CD4-positive, alpha-beta memory T cell (primary cell): ENCODE measurements around the gene SRCAP. TPM values are rescaled to one million over a fixed set of nuclear protein-coding genes. Genes with fewer than 3 reads are reported as not detected.
"Not testable (repeated sequence)": the region's sequence is repeated elsewhere in the genome, so short reads cannot be mapped to it uniquely, and the experiment has no call there.

ENCODE experiments used
- CTCF ChIA-PET: fragments of 350-600 bp; sonication (Branson Sonifier 250); formaldehyde crosslinking; loops from one replicate; lab custom pipeline; 2021; ENCODE audit warnings: inconsistent platforms; ENCODE audit not compliant: partially characterized antibody; lab: Charles Lee
- POLR2A ChIA-PET: fragments of 350-600 bp; sonication (Branson Sonifier 250); formaldehyde crosslinking; loops from one replicate; lab custom pipeline; 2021; ENCODE audit not compliant: partially characterized antibody; lab: Charles Lee
- DNase-seq, 5 donors: peaks; one replicate each; pipeline versions ENCODE4 v3.0.0 to v3.0.0-alpha.2; 2020 to 2022; ENCODE audit warnings: mixed read lengths in 1 of 5
- H3K27ac ChIP-seq: one replicate; pipeline ENCODE4 v1.7.0; 2013; ENCODE audit warnings: low read depth, low read length
- H3K27me3 ChIP-seq: 2 replicates; pipeline ENCODE4 v1.7.0; 2013; ENCODE audit warnings: mild to moderate bottlenecking, low read length, moderate library complexity; ENCODE audit not compliant: insufficient read depth
- H3K36me3 ChIP-seq: 2 replicates; pipeline ENCODE4 v1.7.0; 2013; ENCODE audit warnings: mild to moderate bottlenecking, low read length, moderate library complexity; ENCODE audit not compliant: insufficient read depth
- H3K4me1 ChIP-seq: 2 replicates; pipeline ENCODE4 v1.7.0; 2013; ENCODE audit warnings: mild to moderate bottlenecking, low read length, moderate library complexity; ENCODE audit not compliant: insufficient read depth
- H3K4me3 ChIP-seq, 2 donors: one replicate each; pipeline ENCODE4 v1.7.0; 2013; ENCODE audit warnings: low read length in 2 of 2, mild to moderate bottlenecking in 1 of 2
- H3K9me3 ChIP-seq, 2 donors: one replicate each; pipeline ENCODE4 v1.7.0; 2013; ENCODE audit warnings: low read length in 2 of 2, control low read depth in 1 of 2; ENCODE audit not compliant: control insufficient read depth in 1 of 2
- H3K27ac Mint-ChIP-seq, 7 donors: one replicate each; pipeline ENCODE4 v1.8.0; 2020 to 2021; ENCODE audit warnings: mixed read lengths in 7 of 7, mild to moderate bottlenecking in 6 of 7, inconsistent platforms in 3 of 7, moderate library complexity in 3 of 7
- H3K27me3 Mint-ChIP-seq, 2 donors: one replicate each; pipeline ENCODE4 v1.8.0; 2020 to 2021; ENCODE audit warnings: mixed read lengths in 2 of 2
- H3K36me3 Mint-ChIP-seq, 2 donors: one replicate each; pipeline ENCODE4 v1.8.0; 2020 to 2021; ENCODE audit warnings: mixed read lengths in 2 of 2, inconsistent platforms in 1 of 2, mild to moderate bottlenecking in 1 of 2
- H3K4me1 Mint-ChIP-seq, 4 donors: one replicate each; pipeline ENCODE4 v1.8.0; 2020 to 2021; ENCODE audit warnings: mixed read lengths in 4 of 4, mild to moderate bottlenecking in 1 of 4
- H3K4me3 Mint-ChIP-seq, 8 donors: one replicate each; pipeline ENCODE4 v1.8.0; 2020 to 2021; ENCODE audit warnings: mixed read lengths in 8 of 8, mild to moderate bottlenecking in 7 of 8, moderate library complexity in 6 of 8, inconsistent platforms in 3 of 8
- H3K9me3 Mint-ChIP-seq, 8 donors: one replicate each; pipeline ENCODE4 v1.8.0; 2020 to 2021; ENCODE audit warnings: mixed read lengths in 8 of 8, mild to moderate bottlenecking in 5 of 8, inconsistent platforms in 3 of 8, moderate library complexity in 1 of 8
- intact Hi-C: fragments of 100-400 bp; cut with micrococcal nuclease; formaldehyde crosslinking; loops from one replicate; pipeline ENCODE4 v1.15.1; 2023
- polyA plus RNA-seq, 2 donors: library from polyadenylated mRNA; unstranded; fragments of 300-500 nt; fragmentation: Illumina TruSeq; gene quantifications; one replicate each; pipeline ENCODE4 v1.2.3, GENCODE V29; 2021
- total RNA-seq, 2 experiments: library from RNA; stranded (reverse); gene quantifications; one replicate each; pipeline ENCODE4 v1.2.3, GENCODE V29; 2021

Gene SRCAP
- total and polyA plus RNA-seq, 4 experiments from 2014 or later, result 1.2 to 115 (median 68.3) TPM

DNA sequence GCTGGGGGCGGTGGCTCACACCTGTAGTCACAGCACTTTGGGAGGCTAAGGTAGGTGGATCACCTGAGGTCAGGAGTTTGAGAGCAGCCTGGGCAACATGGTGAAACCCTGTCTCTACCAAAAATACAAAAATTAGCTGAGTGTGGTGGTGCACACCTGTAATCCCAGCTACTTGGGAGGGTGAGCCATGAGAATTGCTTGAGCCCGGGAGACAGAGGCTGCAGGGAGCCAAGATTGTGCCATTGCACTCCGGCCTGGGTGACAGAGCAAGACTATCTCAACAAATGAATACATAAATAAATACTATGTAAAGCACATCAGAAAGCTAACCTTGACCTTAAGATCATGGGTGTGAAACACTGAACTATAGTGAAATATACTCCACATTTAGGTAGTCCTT is 2.3 kb upstream of the SRCAP start:
- H3K36me3 ChIP-seq, H3K9me3 ChIP-seq, H3K27ac ChIP-seq, H3K27me3 Mint-ChIP-seq, DNase-seq, H3K27me3 ChIP-seq, H3K4me3 ChIP-seq, intact Hi-C loops, H3K9me3 Mint-ChIP-seq, H3K4me3 Mint-ChIP-seq: not testable (repeated sequence)
- H3K4me1 ChIP-seq, result peaks cover 36% of the 10 kb centered on the region
- ChIA-PET CTCF (interaction anchor here (0.8 to 2.6 kb wide), 11 partner anchors 9 to 1025 kb away, joined by 3 to 21 read pairs (median 5); partner anchors contain the start of genes DCTPP1, FBRS and PRR14), POLR2A (interaction anchor here (0.6 to 9.2 kb wide), 7 partner anchors 25 to 319 kb away, joined by 3 to 154 read pairs (median 5); partner anchors contain the start of genes FBRS and PRR14)
- H3K27ac Mint-ChIP-seq, result peak overlapping the region in 1 of 7 donors; percentile 100
- peaks cover 22 to 42% (median 33%) of the 10 kb centered on the region in 4 donors for H3K4me1 Mint-ChIP-seq
- H3K36me3 Mint-ChIP-seq, result peaks cover 3 to 25% of the 10 kb centered on the region in 2 donors

DNA sequence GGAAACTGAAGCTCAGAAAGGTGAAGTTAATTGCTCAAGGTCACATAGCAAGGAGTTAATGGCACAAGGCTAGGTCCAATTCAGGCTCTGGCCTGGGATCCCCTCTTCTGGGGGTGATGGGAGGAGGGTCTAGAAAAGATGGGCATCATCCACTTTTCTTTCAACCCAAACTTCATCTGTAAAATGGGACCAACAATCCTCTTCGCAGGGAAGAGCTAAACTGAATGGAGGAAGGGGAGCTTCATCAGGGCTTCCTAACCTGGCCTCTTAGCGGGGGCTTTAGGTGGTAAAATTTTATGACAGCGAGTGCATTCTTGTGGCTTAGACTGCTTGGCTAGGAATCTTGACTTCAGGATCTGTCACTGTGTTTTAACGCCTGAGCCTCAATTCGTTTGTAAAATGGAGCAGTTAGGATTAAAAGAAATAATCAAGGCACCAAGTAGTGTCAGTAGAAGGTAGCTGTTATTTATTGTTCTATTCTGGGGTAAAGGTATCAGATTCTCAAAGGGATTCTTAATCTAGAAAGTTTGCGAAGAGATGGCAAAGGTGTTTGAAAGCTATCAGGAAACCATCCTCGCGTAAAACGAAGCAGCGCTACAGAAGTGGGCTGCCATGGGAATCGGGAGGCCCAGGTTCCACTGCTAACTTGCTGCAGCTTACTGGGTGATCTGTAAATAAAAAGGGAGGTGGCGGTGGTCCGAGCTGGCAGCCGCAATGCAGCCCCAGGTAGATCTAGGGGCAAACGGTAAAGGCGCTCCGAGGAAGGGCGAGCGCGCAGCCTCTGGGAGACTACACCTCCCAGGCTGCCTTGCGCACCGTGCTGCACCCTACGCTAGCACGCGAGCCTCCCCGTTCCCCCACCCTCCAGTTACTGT is 1.5 kb upstream of the SRCAP start:
- Histone ChIP-seq H3K9me3 (no peaks in the 10 kb centered on the region), H3K4me3 (peak overlapping the region in 1 of 2 donors; percentile 71), H3K27ac (peak overlapping the region; percentile 100), H3K36me3 (peaks cover 7% of the 10 kb centered on the region), H3K4me1 (peaks cover 36% of the 10 kb centered on the region), H3K27me3 (no peaks in the 10 kb centered on the region)
- Mint-ChIP-seq H3K27me3 (peaks cover 0 to 3% of the 10 kb centered on the region in 2 donors), H3K4me1 (peaks cover 22 to 41% (median 33%) of the 10 kb centered on the region in 4 donors), H3K36me3 (peaks cover 3 to 25% of the 10 kb centered on the region in 2 donors), H3K4me3 (peak overlapping the region; percentile 95 to 99 (median 96)), H3K9me3 (peaks cover 0 to 3% (median 0%) of the 10 kb centered on the region in 8 donors), H3K27ac (peak overlapping the region; percentile 100)
- ChIA-PET CTCF (interaction anchor here (0.7 to 2.6 kb wide), 11 partner anchors 8 to 268 kb away, joined by 3 to 21 read pairs (median 5); partner anchors contain the start of genes DCTPP1, FBRS and PRR14), POLR2A (interaction anchor here (1.0 to 9.2 kb wide), 16 partner anchors 9 to 205 kb away, joined by 3 to 154 read pairs (median 4); partner anchors contain the start of genes FBRS, PHKG2, PRR14 and ZNF688)
- DNase-seq, result no peak
- intact Hi-C loops, result loop anchor here (1.0 to 2.0 kb wide), 12 partner anchors 39 to 1875 kb away; partner anchors contain the start of genes ARMC5, ATXN2L, CFAP119 and FBRS

- H3K36me3 Mint-ChIP-seq, result peaks cover 6 to 30% of the 10 kb centered on the region in 2 donors
- peak; percentile 99 to 100 (median 100) for DNase-seq
- H3K27me3 ChIP-seq, result no peaks in the 10 kb centered on the region
- peak overlapping the region; percentile 61 to 71 for H3K4me3 ChIP-seq
- H3K9me3 ChIP-seq, result no peaks in the 10 kb centered on the region
- peaks cover 36% of the 10 kb centered on the region for H3K4me1 ChIP-seq
- POLR2A ChIA-PET, result interaction anchor here (1.0 to 9.2 kb wide), 23 partner anchors 8 to 280 kb away, joined by 3 to 154 read pairs (median 4); partner anchors contain the start of genes FBRS, ITGAL, PHKG2 and PRR14
- H3K9me3 Mint-ChIP-seq, result peaks cover 0 to 3% (median 0%) of the 10 kb centered on the region in 8 donors
- intact Hi-C loops, result loop anchor here (1.0 to 2.0 kb wide), 12 partner anchors 40 to 1875 kb away; partner anchors contain the start of genes ARMC5, ATXN2L, CFAP119 and FBRS
- peak overlapping the region; percentile 100 for H3K27ac Mint-ChIP-seq
- H3K4me3 Mint-ChIP-seq, result peak overlapping the region; percentile 95 to 99 (median 96)
- peaks cover 10% of the 10 kb centered on the region for H3K36me3 ChIP-seq
- peak overlapping the region; percentile 100 for H3K27ac ChIP-seq
- peaks cover 0 to 3% of the 10 kb centered on the region in 2 donors for H3K27me3 Mint-ChIP-seq
- CTCF ChIA-PET, result interaction anchor here (1.7 to 2.6 kb wide), 5 partner anchors 39 to 268 kb away, joined by 4 to 21 read pairs (median 5); partner anchors contain the start of genes DCTPP1, FBRS and PRR14
- peaks cover 22 to 44% (median 32%) of the 10 kb centered on the region in 4 donors for H3K4me1 Mint-ChIP-seq
Observed at GRCh38 chr16:30698139-30698815, 694 bp upstream of the SRCAP start.

DNA sequence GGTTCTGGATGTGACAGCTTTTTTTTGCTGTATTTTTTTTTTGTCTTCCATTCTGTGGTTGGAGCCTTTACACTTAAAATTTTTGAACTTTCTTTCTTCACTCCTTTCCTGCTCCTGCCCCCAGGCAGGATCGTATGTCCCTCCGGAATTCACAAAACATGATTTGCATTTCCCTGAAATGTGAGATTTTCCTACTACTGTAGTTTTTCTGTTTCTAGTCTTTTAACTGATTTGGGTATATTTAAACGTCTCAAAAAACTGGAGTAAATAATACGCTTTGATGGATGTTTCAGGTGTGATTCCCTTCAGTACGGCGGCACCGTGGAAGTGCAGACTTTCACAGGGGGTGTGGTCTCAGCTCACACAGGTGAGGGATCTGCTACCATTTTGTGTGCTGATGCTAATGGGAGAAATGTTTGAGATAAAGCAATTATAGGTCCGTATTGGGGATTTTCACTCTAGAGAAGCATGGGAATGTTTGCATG is 686 bp downstream of the SRCAP start:
- H3K4me1 Mint-ChIP-seq, result peaks cover 16 to 38% (median 26%) of the 10 kb centered on the region in 4 donors
- Histone ChIP-seq H3K4me1 (peaks cover 29% of the 10 kb centered on the region), H3K4me3 (peak overlapping the region; percentile 38 to 71), H3K27ac (peak overlapping the region; percentile 100), H3K27me3 (no peaks in the 10 kb centered on the region), H3K36me3 (peaks cover 20% of the 10 kb centered on the region), H3K9me3 (no peaks in the 10 kb centered on the region)
- ChIA-PET CTCF (interaction anchor here (1.1 kb wide), 1 partner anchor 41 kb away, joined by 4 read pairs; the partner anchor contains the start of gene FBRS), POLR2A (interaction anchor here (0.9 to 9.2 kb wide), 10 partner anchors 11 to 292 kb away, joined by 3 to 154 read pairs (median 4); partner anchors contain the start of genes FBRS, ITGAL, PRR14 and ZNF771)
- H3K27ac Mint-ChIP-seq, result peak overlapping the region; percentile 95 to 100 (median 99)
- peak overlapping the region; percentile 94 to 98 (median 97) for H3K4me3 Mint-ChIP-seq
- intact Hi-C loops, result loop anchor here (1.0 to 2.0 kb wide), 4 partner anchors 65 to 1877 kb away; partner anchors contain the start of gene ATXN2L
- peaks cover 0 to 3% of the 10 kb centered on the region in 2 donors for H3K27me3 Mint-ChIP-seq
- H3K36me3 Mint-ChIP-seq, result peaks cover 14 to 40% of the 10 kb centered on the region in 2 donors
- H3K9me3 Mint-ChIP-seq, result peaks cover 0 to 3% (median 0%) of the 10 kb centered on the region in 8 donors
- DNase-seq, result no peak

- intact Hi-C loops, result no loop called here
- H3K4me3 Mint-ChIP-seq, result peak overlapping the region in 4 of 8 donors; percentile 31 to 98 (median 96)
- no peak overlapping the region for H3K27ac ChIP-seq
- H3K4me3 ChIP-seq, result no peak overlapping the region
- no peaks in the 10 kb centered on the region for H3K9me3 ChIP-seq
- peaks cover 29% of the 10 kb centered on the region for H3K4me1 ChIP-seq
- no peaks in the 10 kb centered on the region for H3K27me3 ChIP-seq
- peaks cover 0 to 3% (median 0%) of the 10 kb centered on the region in 8 donors for H3K9me3 Mint-ChIP-seq
- DNase-seq, result no peak
- H3K27me3 Mint-ChIP-seq, result peaks cover 0 to 3% of the 10 kb centered on the region in 2 donors
- ChIA-PET POLR2A (interaction anchor here (9.2 kb wide), 1 partner anchor 41 kb away, joined by 154 read pairs; the partner anchor contains the start of gene FBRS), CTCF (interaction anchor here (1.1 kb wide), 1 partner anchor 42 kb away, joined by 4 read pairs; the partner anchor contains the start of gene FBRS)
- peaks cover 16 to 34% (median 24%) of the 10 kb centered on the region in 4 donors for H3K4me1 Mint-ChIP-seq
- peaks cover 23% of the 10 kb centered on the region for H3K36me3 ChIP-seq
- peak overlapping the region in 2 of 7 donors; percentile 68 to 100 for H3K27ac Mint-ChIP-seq
- peaks cover 14 to 43% of the 10 kb centered on the region in 2 donors for H3K36me3 Mint-ChIP-seq
Observed at GRCh38 chr16:30700491-30700890, 1.5 kb downstream of the SRCAP start.

DNA sequence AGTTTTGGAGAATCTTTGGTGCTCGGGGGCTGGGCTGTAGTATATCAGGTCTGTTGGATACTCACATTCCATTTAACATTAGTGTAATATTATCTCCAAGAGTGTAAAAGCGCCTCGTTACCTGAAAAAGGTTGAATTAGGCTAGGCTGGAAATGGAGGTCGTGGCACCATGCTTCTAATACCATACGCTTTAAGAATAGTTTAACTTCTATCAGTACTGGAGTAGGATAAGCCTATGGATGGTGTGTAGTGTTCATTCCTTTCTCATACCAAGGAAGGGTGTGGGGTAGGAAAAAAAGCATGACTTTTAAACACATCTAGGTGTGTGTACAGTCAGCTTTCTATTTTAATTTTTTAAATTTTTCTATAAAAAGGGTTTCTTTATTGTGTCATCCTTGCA is 2.0 kb downstream of the SRCAP start:
- H3K27me3 ChIP-seq, result no peaks in the 10 kb centered on the region
- ChIA-PET CTCF (interaction anchor here (1.1 kb wide), 1 partner anchor 42 kb away, joined by 4 read pairs; the partner anchor contains the start of gene FBRS), POLR2A (interaction anchor here (0.6 to 9.2 kb wide), 2 partner anchors 41 to 731 kb away, joined by 4 to 154 read pairs; partner anchors contain the start of gene FBRS)
- H3K27ac ChIP-seq, result no peak overlapping the region
- H3K4me3 ChIP-seq, result no peak overlapping the region
- H3K4me1 ChIP-seq, result peaks cover 29% of the 10 kb centered on the region
- peaks cover 26% of the 10 kb centered on the region for H3K36me3 ChIP-seq
- peak overlapping the region in 3 of 7 donors; percentile 15 to 42 (median 30) for H3K27ac Mint-ChIP-seq
- peak overlapping the region in 4 of 8 donors; percentile 33 to 78 (median 50) for H3K4me3 Mint-ChIP-seq
- no peak for DNase-seq
- intact Hi-C loops, result no loop called here
- no peaks in the 10 kb centered on the region for H3K9me3 ChIP-seq
- H3K36me3 Mint-ChIP-seq, result peaks cover 14 to 46% of the 10 kb centered on the region in 2 donors
- peaks cover 0 to 3% of the 10 kb centered on the region in 2 donors for H3K27me3 Mint-ChIP-seq
- H3K9me3 Mint-ChIP-seq, result peaks cover 0 to 3% (median 0%) of the 10 kb centered on the region in 8 donors
- peaks cover 16 to 34% (median 24%) of the 10 kb centered on the region in 4 donors for H3K4me1 Mint-ChIP-seq
